Measurements from ENCODE around the gene ATOX1. TPM values are rescaled to one million over a fixed set of nuclear protein-coding genes. Genes with fewer than 3 reads are reported as not detected.

Gene ATOX1
- total and polyA plus RNA-seq, 2 of the 13 experiments (the other 11 are each of a cell fraction or from before 2014, with no cell fraction given) = 62.4 to 124 TPM

DNA sequence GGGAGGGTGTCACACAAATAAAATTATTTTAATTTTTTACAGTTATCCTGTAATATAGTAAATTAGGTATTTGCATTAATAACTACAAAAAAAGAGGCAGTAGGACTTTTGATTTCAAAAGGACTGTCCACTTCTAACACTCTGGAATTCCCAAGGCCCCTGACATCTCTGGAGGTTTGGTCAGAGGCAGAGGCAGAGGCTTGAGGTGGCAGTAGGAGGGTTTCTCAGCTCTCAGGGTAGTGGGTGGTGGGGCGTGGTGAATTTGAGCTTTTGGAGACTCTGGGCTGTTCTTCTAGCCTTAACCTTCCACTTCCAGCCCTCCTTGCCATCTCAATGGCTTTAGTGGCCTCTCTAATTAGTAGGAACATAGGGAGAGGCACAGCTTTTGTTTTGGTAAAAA lies 22.8 kb downstream of the ATOX1 start (continued):
- no peak for TF ChIP-seq ARID3A (IDR thresholded peaks at IDR 0.05; ENCODE audit: low read depth, low read length)

- H3K9me3 ChIP-seq (ENCODE audit: low read length) = no peaks in the 10 kb centered on the region
- H4K20me1 ChIP-seq (ENCODE audit: insufficient read depth, low read length) = no peaks in the 10 kb centered on the region
- no peaks in the 10 kb centered on the region for H3K79me2 ChIP-seq (ENCODE audit: insufficient read depth, low read length)
- ChIA-PET POLR2A (no interaction called here), CTCF (ENCODE audit: low intra/inter-chr PET ratio, low total read pairs) (no interaction called here)
- no peak overlapping the region for H3K4me2 ChIP-seq (ENCODE audit: low read depth, low read length)
- H3K27ac ChIP-seq (ENCODE audit: extremely low read length, insufficient read depth, low read length) = no peak overlapping the region
- no peak for ATAC-seq
- no peak for DNase-seq (ENCODE audit: low spot score)
- FAIRE-seq = no peak
- H3K27me3 ChIP-seq (ENCODE audit: control insufficient read depth in 1 of 2, insufficient read depth in 2 of 2, low read length in 2 of 2) = no peaks in the 10 kb centered on the region; a peak in 1 of 5 replicates
- no peak overlapping the region for H2AFZ ChIP-seq (ENCODE audit: low read length)
- intact Hi-C loops (cut with micrococcal nuclease; ENCODE audit: unreplicated experiment) = no loop called here
- H3K4me3 ChIP-seq (replicated peaks in 1 of 3; ENCODE audit: insufficient read depth in 1 of 3, low read depth in 2 of 3, low read length in 3 of 3) = no peak overlapping the region
- in situ Hi-C loops (cut with HindIII; ENCODE audit: extremely low pct_ligation_motif_present, low pct_unique_long_range_greater_than_20kb) = loop anchor here (25.0 kb wide), 1 partner anchor 297 kb away; the partner anchor contains the start of gene SLC36A1
- TF ChIP-seq, protein P1, sequence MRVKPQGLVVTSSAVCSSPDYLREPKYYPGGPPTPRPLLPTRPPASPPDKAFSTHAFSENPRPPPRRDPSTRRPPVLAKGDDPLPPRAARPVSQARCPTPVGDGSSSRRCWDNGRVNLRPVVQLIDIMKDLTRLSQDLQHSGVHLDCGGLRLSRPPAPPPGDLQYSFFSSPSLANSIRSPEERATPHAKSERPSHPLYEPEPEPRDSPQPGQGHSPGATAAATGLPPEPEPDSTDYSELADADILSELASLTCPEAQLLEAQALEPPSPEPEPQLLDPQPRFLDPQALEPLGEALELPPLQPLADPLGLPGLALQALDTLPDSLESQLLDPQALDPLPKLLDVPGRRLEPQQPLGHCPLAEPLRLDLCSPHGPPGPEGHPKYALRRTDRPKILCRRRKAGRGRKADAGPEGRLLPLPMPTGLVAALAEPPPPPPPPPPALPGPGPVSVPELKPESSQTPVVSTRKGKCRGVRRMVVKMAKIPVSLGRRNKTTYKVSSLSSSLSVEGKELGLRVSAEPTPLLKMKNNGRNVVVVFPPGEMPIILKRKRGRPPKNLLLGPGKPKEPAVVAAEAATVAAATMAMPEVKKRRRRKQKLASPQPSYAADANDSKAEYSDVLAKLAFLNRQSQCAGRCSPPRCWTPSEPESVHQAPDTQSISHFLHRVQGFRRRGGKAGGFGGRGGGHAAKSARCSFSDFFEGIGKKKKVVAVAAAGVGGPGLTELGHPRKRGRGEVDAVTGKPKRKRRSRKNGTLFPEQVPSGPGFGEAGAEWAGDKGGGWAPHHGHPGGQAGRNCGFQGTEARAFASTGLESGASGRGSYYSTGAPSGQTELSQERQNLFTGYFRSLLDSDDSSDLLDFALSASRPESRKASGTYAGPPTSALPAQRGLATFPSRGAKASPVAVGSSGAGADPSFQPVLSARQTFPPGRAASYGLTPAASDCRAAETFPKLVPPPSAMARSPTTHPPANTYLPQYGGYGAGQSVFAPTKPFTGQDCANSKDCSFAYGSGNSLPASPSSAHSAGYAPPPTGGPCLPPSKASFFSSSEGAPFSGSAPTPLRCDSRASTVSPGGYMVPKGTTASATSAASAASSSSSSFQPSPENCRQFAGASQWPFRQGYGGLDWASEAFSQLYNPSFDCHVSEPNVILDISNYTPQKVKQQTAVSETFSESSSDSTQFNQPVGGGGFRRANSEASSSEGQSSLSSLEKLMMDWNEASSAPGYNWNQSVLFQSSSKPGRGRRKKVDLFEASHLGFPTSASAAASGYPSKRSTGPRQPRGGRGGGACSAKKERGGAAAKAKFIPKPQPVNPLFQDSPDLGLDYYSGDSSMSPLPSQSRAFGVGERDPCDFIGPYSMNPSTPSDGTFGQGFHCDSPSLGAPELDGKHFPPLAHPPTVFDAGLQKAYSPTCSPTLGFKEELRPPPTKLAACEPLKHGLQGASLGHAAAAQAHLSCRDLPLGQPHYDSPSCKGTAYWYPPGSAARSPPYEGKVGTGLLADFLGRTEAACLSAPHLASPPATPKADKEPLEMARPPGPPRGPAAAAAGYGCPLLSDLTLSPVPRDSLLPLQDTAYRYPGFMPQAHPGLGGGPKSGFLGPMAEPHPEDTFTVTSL (CRISPR knock-in tag; IDR thresholded peaks at IDR 0.05; ENCODE audit: borderline replicate concordance) = no peak
- TF ChIP-seq, protein P2, sequence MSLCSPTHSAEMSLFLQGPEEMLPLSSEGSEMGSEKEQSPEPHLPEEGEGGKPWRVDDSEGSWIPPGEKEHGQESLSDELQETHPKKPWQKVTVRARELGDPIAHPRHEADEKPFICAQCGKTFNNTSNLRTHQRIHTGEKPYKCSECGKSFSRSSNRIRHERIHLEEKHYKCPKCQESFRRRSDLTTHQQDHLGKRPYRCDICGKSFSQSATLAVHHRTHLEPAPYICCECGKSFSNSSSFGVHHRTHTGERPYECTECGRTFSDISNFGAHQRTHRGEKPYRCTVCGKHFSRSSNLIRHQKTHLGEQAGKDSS (CRISPR knock-in tag; IDR thresholded peaks at IDR 0.05; ENCODE audit: borderline replicate concordance, low read depth) = no peak
- TF ChIP-seq ZNF556 (CRISPR knock-in tag; IDR thresholded peaks at IDR 0.05; ENCODE audit: borderline replicate concordance) (no peak), POLR2A (IDR thresholded peaks at IDR 0.05; ENCODE audit: insufficient read depth in 1 of 2, low read depth in 2 of 2, low read length in 2 of 2) (no peak), SMYD3 (CRISPR knock-in tag; IDR thresholded peaks at IDR 0.05) (no peak), CHD4 (IDR thresholded peaks at IDR 0.05; ENCODE audit: borderline replicate concordance, low read length) (no peak)
- no peaks in the 10 kb centered on the region for H3K36me3 ChIP-seq (replicated peaks in 1 of 2; ENCODE audit: control insufficient read depth in 1 of 2, insufficient read depth in 2 of 2, low read length in 2 of 2)
- H3K9ac ChIP-seq (ENCODE audit: insufficient read depth, low read depth, low read length) = no peak overlapping the region
- no TSS peak for BruUV-seq (replicated peaks)
- no peaks in the 10 kb centered on the region for H3K4me1 ChIP-seq (ENCODE audit: insufficient read depth, low read length)
- WGBS (ENCODE audit: low lambda C conversion rate) = 34% methylated on average over 2 of the region's 3 CpGs
Observed at GRCh38 chr5:151734064-151734408, 24.4 kb downstream of the ATOX1 start.

All from HepG2 (cell line).